ENCODE data around the gene FBXL5.
"Not testable (repeated sequence)": the region's sequence is repeated elsewhere in the genome, so short reads cannot be mapped to it uniquely, and the experiment has no call there.

FBXL5 gene

GRCh38 chr4:15638418-15638817, 16.7 kb downstream of the FBXL5 start:
- no peak for DNase-seq

GRCh38 chr4:15636818-15637217, 18.3 kb downstream of the FBXL5 start:
- DNase-seq = no peak

- not testable (repeated sequence) for DNase-seq
Measured at GRCh38 chr4:15617407-15617806, 37.8 kb downstream of the FBXL5 start.

- not testable (repeated sequence) for DNase-seq
Measured at GRCh38 chr4:15614891-15615290, 40.3 kb downstream of the FBXL5 start.

GRCh38 chr4:15612136-15612535, 43.0 kb downstream of the FBXL5 start:
- no peak for DNase-seq

GRCh38 chr4:15610855-15611254, 44.3 kb downstream of the FBXL5 start:
- no peak for DNase-seq

GRCh38 chr4:15605537-15605936, 49.6 kb downstream of the FBXL5 start:
- no peak for DNase-seq

GRCh38 chr4:15601862-15602261, 53.3 kb downstream of the FBXL5 start:
- no peak for DNase-seq

GRCh38 chr4:15600176-15600575, 55.0 kb downstream of the FBXL5 start:
- no peak for DNase-seq

- DNase-seq = no peak
Measured at GRCh38 chr4:15598644-15599043, 56.5 kb downstream of the FBXL5 start.

- no peak for DNase-seq
Measured at GRCh38 chr4:15592799-15593198, 62.4 kb downstream of the FBXL5 start.

GRCh38 chr4:15587649-15588048, 67.5 kb downstream of the FBXL5 start:
- no peak for DNase-seq

- DNase-seq = no peak
Measured at GRCh38 chr4:15586066-15586465, 69.1 kb downstream of the FBXL5 start.

- DNase-seq = no peak
Measured at GRCh38 chr4:15585331-15585730, 69.8 kb downstream of the FBXL5 start.

GRCh38 chr4:15584785-15585184, 70.4 kb downstream of the FBXL5 start:
- DNase-seq = no peak

GRCh38 chr4:15577508-15577907, 77.6 kb downstream of the FBXL5 start:
- DNase-seq = no peak

GRCh38 chr4:15575966-15576365, 79.2 kb downstream of the FBXL5 start:
- DNase-seq = no peak

- no peak for DNase-seq
Measured at GRCh38 chr4:15569746-15570145, 85.4 kb downstream of the FBXL5 start.

GRCh38 chr4:15568821-15569220, 86.3 kb downstream of the FBXL5 start:
- no peak for DNase-seq

GRCh38 chr4:15563871-15564270, 91.3 kb downstream of the FBXL5 start:
- no peak for DNase-seq

GRCh38 chr4:15562623-15563022, 92.5 kb downstream of the FBXL5 start:
- DNase-seq = no peak

GRCh38 chr4:15562114-15562513, 93.0 kb downstream of the FBXL5 start:
- DNase-seq = no peak

GRCh38 chr4:15558561-15558960, 96.6 kb downstream of the FBXL5 start:
- DNase-seq = no peak

- DNase-seq = no peak
Measured at GRCh38 chr4:15557786-15558550, 97.2 kb downstream of the FBXL5 start.

GRCh38 chr4:15556511-15557092, 98.6 kb downstream of the FBXL5 start:
- no peak for DNase-seq
